Osteocyte (in vitro differentiated cells): ENCODE data around the gene CYP4F8. TPM values are rescaled to one million over a fixed set of nuclear protein-coding genes. Genes with fewer than 3 reads are reported as not detected.

ENCODE experiments used
- DNase-seq: peaks from one replicate; pipeline ENCODE4 v3.0.0; 2021; ENCODE audit warnings: mixed read lengths; ENCODE audit not compliant: unreplicated experiment; ENCODE audit errors: extremely low spot score
- H3K27ac Mint-ChIP-seq: one replicate; pipeline ENCODE4 v1.8.0; 2021; ENCODE audit warnings: mild to moderate bottlenecking, mixed read lengths; ENCODE audit not compliant: unreplicated experiment
- H3K27me3 Mint-ChIP-seq: one replicate; pipeline ENCODE4 v1.8.0; 2021; ENCODE audit warnings: mixed read lengths; ENCODE audit not compliant: unreplicated experiment
- H3K36me3 Mint-ChIP-seq: one replicate; pipeline ENCODE4 v1.8.0; 2021; ENCODE audit warnings: mixed read lengths; ENCODE audit not compliant: unreplicated experiment
- H3K4me1 Mint-ChIP-seq: one replicate; pipeline ENCODE4 v1.8.0; 2021; ENCODE audit warnings: mixed read lengths; ENCODE audit not compliant: unreplicated experiment
- H3K4me3 Mint-ChIP-seq: one replicate; pipeline ENCODE4 v1.8.0; 2021; ENCODE audit warnings: mild to moderate bottlenecking, moderate library complexity, mixed read lengths; ENCODE audit not compliant: unreplicated experiment
- H3K9me3 Mint-ChIP-seq: one replicate; pipeline ENCODE4 v1.8.0; 2021; ENCODE audit warnings: mixed read lengths; ENCODE audit not compliant: unreplicated experiment
- total RNA-seq: library from RNA; stranded (reverse); gene quantifications from 2 replicates; pipeline ENCODE4 v1.2.1, GENCODE V29; 2021
- TF ChIP-seq, protein P1 (sequence below): fragments of 200-600 bp; sonication (generic); IDR thresholded peaks from 2 replicates; pipeline ENCODE4 v1.5.0; 2021; ENCODE audit warnings: antibody characterized with exemption, mild to moderate bottlenecking, moderate library complexity

CYP4F8 gene
- total RNA-seq, 1 donor from 2014 or later: not detected

DNA sequence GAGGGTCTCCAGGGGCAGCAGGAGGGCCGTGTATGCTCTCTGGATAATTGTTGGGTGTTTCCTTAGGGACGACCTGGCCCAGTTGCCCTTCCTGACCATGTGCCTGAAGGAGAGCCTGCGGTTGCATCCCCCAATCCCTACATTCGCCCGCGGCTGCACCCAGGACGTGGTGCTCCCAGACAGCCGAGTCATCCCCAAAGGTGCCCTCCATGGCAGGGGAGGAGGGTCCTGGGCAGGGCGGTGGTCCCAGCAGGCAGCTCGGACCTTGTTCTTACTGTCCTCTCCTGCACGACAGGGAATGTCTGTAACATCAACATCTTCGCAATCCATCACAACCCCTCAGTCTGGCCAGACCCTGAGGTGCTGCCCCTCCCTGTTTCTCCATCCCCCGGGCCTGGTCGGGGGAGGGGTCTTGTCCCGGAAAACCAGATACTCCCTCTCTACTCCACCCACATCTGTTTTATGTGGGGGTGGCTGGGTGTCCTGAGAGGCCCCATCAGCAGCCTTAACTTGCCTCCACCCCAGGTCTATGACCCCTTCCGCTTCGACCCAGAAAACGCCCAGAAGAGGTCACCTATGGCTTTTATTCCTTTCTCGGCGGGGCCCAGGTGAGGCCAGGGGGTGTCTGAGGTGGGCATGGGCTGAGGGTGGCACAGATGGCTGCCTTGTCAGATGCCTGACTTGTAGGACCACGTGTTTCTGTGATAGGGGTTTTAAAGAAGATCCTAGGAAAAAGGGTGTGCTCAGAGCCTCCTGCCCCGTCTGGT lies 13.4 kb downstream of the CYP4F8 start:
- no peak overlapping the region for H3K4me3 Mint-ChIP-seq
- H3K27ac Mint-ChIP-seq: no peak overlapping the region
- DNase-seq: peak; percentile 78
- TF ChIP-seq, protein P1, sequence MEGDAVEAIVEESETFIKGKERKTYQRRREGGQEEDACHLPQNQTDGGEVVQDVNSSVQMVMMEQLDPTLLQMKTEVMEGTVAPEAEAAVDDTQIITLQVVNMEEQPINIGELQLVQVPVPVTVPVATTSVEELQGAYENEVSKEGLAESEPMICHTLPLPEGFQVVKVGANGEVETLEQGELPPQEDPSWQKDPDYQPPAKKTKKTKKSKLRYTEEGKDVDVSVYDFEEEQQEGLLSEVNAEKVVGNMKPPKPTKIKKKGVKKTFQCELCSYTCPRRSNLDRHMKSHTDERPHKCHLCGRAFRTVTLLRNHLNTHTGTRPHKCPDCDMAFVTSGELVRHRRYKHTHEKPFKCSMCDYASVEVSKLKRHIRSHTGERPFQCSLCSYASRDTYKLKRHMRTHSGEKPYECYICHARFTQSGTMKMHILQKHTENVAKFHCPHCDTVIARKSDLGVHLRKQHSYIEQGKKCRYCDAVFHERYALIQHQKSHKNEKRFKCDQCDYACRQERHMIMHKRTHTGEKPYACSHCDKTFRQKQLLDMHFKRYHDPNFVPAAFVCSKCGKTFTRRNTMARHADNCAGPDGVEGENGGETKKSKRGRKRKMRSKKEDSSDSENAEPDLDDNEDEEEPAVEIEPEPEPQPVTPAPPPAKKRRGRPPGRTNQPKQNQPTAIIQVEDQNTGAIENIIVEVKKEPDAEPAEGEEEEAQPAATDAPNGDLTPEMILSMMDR: no peak
- H3K36me3 Mint-ChIP-seq: no peaks in the 10 kb centered on the region
- no peaks in the 10 kb centered on the region for H3K4me1 Mint-ChIP-seq
- peaks cover 1% of the 10 kb centered on the region for H3K9me3 Mint-ChIP-seq
- no peaks in the 10 kb centered on the region for H3K27me3 Mint-ChIP-seq

DNA sequence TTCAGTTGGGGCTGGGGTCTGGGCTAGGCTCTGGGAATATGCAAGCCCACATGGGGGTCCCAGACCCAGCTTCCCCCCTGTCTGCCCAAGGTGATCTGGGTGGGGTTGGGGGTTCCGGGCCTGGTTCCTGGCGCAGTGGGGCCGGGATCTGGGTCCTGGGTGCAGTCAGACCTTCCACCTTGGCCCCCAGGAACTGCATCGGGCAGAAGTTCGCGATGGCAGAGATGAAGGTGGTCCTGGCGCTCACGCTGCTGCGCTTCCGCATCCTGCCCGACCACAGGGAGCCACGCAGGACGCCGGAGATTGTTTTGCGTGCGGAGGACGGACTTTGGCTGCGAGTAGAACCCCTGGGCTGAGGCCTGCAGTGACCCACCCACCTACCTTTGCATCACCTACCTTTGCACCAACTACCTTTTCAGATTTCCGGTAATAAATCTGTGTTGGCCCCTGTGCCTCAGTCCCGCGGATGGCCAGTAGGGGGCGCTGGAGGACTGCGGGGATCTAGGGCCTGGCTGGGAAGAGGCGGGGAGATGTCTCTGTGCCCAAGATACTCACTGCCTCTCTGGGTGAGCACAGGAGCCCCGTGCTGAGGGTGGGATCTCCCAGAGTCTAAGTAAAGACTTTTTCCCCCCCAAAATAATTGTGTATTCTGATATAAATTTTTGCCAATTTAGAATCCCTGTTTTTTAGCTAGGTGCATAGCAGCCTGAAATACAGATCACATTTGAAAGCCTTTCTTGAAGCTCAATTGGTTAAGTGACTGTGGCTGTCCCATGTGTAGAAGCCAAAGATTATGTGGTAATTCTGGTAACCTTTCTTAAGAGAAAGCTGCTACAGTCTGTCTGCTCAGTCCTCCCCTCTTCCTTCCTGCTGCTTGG lies 14.2 kb downstream of the CYP4F8 start:
- peak; percentile 90 for DNase-seq
- Mint-ChIP-seq H3K4me3 (no peak overlapping the region), H3K27me3 (no peaks in the 10 kb centered on the region)

DNA sequence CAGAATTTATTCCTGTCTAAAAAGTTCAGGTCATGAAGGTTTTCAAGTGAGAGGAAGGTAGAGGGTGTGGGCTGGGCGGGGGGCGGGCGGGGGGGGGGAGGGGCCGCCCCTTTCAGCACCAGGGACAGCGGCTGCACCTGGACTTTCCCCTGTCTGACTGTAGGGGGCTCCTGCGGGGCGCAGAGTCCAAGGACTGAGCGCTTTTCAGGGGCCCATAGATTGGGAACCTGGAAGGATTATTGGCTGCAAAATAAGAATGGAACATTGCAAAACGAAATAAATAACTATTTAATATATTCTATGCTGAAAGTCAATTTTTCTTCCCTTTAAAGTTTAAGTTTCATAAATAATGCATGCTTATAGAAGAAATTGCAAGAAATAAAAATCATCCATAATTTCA lies 16.8 kb downstream of the CYP4F8 start:
- Mint-ChIP-seq H3K36me3 (no peaks in the 10 kb centered on the region), H3K27ac (no peak overlapping the region), H3K27me3 (no peaks in the 10 kb centered on the region), H3K4me1 (no peaks in the 10 kb centered on the region), H3K4me3 (no peak overlapping the region), H3K9me3 (peaks cover 8% of the 10 kb centered on the region)
- peak; percentile 34 for DNase-seq
- TF ChIP-seq, protein P1: peak; percentile 31

More for the DNA sequence above, 14.2 kb downstream of the CYP4F8 start:
- H3K27ac Mint-ChIP-seq: no peak overlapping the region
- no peaks in the 10 kb centered on the region for H3K4me1 Mint-ChIP-seq
- H3K9me3 Mint-ChIP-seq: peaks cover under 1% of the 10 kb centered on the region
- H3K36me3 Mint-ChIP-seq: no peaks in the 10 kb centered on the region
- TF ChIP-seq, protein P1: peak; percentile 75

DNA sequence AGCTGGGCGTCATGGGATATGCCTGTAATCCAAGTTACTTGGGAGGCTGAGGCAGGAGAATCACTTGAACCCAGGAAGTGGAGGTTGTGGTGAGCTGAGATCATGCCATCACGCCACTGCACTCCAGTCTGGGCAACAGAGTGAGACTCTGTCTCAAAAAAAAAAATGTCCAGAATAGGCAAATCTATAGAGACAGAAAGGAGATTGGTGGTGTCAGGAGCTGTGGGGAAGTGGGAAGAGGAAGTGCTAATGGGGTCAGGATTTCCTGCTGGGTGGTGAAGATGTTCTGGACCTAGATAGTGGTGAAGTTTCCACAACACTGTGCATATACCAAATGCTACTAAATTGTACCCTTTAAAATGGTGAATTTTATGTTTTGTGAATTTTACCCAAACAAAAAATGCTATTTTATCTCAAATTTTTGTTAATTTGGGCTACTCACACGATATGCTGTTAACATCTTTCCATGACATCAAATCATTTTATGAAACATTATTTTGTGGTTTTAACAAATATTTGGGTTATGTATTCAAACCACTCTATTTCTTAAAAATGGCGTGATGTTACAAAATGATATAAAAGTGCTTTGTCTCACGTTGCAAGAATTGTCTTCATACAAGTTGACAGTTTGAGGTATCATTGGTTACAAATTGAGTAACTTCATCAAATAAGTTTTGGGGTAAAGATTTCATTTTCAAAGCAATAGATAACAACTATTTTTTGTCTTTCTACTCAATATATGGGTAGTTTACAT lies 18.2 kb downstream of the CYP4F8 start:
- TF ChIP-seq, protein P1: no peak
- Mint-ChIP-seq H3K36me3 (no peaks in the 10 kb centered on the region), H3K27ac (no peak overlapping the region), H3K9me3 (peaks cover 8% of the 10 kb centered on the region), H3K4me1 (no peaks in the 10 kb centered on the region), H3K27me3 (no peaks in the 10 kb centered on the region), H3K4me3 (no peak overlapping the region)
- peak; percentile 30 for DNase-seq
